SU-DHL-6 (cell line): ENCODE data around the gene CHIC2.

ENCODE experiments used
- CTCF ChIP-seq: fragments of 200-600 bp; sonication (generic); IDR thresholded peaks from one replicate; pipeline ENCODE4 v1.5.1; 2017; ENCODE audit warnings: antibody characterized with exemption, mild to moderate bottlenecking, low read length, moderate library complexity; ENCODE audit not compliant: insufficient read depth, poor library complexity, severe bottlenecking
- EZH2phosphoT487 ChIP-seq: fragments of 200-600 bp; sonication (generic), shearing (Covaris generic); conservative IDR thresholded peaks from 2 replicates; pipeline ENCODE4 v1.6.1; 2018; ENCODE audit warnings: mild to moderate bottlenecking, antibody characterized with exemption, low read length, moderate library complexity, mixed read lengths

GRCh38 chr4:54041100-54041499 lies 23.3 kb downstream of the CHIC2 start:
- TF ChIP-seq CTCF (no peak), EZH2phosphoT487 (no peak)
